GM12873 (cell line): ENCODE results near the gene CENPO.

ENCODE experiments used
- TF ChIP-seq, protein P1 (sequence below): IDR thresholded peaks from 2 replicates; pipeline ENCODE4 v1.5.1; 2012; ENCODE audit warnings: low read depth, mild to moderate bottlenecking, moderate library complexity, low read length, control low read depth; ENCODE audit not compliant: insufficient read depth; ENCODE audit errors: missing control alignments

CENPO gene

GRCh38 chr2:24820175-24820513, 26.9 kb downstream of the CENPO start:
- TF ChIP-seq, protein P1, sequence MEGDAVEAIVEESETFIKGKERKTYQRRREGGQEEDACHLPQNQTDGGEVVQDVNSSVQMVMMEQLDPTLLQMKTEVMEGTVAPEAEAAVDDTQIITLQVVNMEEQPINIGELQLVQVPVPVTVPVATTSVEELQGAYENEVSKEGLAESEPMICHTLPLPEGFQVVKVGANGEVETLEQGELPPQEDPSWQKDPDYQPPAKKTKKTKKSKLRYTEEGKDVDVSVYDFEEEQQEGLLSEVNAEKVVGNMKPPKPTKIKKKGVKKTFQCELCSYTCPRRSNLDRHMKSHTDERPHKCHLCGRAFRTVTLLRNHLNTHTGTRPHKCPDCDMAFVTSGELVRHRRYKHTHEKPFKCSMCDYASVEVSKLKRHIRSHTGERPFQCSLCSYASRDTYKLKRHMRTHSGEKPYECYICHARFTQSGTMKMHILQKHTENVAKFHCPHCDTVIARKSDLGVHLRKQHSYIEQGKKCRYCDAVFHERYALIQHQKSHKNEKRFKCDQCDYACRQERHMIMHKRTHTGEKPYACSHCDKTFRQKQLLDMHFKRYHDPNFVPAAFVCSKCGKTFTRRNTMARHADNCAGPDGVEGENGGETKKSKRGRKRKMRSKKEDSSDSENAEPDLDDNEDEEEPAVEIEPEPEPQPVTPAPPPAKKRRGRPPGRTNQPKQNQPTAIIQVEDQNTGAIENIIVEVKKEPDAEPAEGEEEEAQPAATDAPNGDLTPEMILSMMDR, result no peak

DNA sequence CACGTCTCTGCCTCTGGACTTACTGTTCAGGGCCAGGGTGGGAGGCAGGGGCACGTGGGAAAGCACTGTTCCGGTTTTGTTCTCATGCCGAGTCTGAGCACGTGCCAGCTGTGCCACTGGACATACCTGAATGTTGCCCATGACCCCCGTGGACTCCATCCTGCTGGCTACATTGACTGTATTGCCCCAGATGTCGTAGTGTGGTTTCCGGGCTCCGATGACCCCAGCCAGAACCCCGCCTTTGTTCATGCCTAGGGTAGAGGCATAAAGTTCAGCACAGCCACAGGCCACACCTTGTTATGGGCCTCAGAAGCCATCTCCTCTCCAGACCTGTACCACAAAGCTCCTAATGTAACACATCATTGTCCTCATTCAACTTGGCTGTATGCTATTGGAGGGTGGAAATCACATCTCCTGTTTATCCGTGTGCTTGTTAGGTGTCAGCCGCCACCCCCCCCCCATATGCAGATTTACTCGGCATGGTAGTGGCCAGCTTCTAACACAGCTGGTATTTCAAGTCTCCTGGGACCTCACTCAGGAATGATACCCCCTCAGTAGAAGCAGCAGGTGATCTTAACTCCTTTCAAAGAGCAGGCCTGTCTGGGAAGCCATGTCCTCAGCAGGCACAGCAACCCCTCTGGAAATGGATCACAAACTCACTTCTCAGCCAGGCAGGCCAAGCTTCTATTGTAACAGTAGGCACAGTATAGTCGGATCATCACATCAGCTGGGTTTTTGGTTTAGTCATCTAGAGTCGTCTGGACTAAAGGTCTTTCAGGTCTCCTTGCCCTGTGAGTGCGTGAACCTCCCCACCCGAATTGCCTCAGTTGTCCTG, 27.6 kb downstream of the CENPO start:
- TF ChIP-seq, protein P1, result no peak

DNA sequence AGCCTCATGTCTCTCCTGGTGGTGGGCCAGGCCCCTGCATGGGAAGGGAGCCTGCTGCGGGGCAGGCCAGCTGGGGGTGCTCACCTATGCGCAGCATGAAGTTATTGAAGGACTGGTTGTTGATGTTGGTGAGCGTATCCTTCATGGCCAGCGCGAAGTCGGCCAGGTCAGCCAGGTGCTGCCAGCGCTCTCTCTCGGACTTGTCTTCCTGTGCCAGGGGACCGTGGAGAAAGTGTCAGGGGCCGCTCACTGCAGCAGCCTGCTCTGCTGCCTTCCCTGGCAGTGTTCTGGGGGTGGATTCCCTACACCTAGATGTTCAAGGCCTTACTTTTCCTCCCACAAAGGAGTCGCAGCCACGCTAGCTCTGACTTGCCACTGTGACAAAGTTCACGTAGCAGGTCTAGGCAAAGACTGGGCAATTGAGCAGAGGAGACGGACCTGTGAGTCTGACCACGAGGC, 28.2 kb downstream of the CENPO start:
- TF ChIP-seq, protein P1, result no peak

DNA sequence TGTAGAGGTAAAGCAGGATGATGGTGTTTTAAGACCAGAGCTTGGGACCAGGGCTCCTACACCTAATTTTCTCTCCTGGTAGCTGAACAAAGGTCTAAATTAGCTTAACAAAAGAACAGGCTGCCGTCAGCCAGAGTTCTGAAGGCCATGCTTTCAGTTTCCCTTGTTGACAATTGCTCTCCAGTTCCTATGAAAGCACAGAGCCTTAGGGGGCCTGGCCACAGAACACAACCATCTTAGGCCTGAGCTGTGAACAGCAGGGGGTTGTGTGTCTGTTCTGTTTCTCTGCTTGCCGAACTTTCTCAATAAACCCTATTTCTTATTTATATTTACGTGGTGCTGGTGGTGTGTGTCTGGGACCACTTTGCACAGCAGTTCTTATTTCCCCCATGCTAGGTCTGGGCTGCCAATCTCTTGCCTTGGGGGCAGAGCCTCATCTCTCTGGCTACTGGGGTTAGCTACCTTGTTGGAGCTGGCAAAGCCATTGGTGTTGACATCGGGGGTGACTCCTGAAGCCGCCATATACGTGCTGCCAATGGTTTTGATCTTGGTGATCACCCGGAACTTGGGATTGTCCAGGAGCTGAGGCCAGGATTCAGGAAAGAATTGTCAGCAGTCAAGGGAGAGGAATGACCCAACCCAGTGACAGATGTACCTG, 29.0 kb downstream of the CENPO start:
- TF ChIP-seq, protein P1, result no peak

DNA sequence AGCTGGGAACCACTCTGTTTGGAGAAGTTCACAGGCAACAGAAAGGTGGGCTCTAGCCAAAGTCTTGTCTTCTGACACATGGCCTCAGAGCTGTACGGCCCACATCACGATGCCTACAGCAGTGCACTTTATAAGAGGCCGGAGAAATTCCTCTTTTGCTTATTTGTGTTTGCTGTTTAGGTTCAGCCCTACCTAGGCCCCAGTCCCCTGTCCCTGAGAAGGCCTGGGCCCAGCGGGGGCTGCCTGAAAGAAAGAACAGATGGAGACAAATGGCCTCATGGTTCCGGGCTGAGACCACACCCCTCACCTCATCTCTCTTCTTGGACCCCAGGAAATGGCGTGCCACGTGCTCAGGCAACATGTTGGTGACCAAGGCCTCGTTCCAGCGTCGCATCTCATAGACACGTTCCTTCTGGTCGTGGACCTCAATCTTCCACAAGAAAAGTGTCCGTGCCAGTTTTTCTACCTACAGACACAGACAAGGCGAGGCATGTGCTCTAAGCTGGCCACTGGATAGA, 30.9 kb downstream of the CENPO start:
- TF ChIP-seq, protein P1, result no peak

DNA sequence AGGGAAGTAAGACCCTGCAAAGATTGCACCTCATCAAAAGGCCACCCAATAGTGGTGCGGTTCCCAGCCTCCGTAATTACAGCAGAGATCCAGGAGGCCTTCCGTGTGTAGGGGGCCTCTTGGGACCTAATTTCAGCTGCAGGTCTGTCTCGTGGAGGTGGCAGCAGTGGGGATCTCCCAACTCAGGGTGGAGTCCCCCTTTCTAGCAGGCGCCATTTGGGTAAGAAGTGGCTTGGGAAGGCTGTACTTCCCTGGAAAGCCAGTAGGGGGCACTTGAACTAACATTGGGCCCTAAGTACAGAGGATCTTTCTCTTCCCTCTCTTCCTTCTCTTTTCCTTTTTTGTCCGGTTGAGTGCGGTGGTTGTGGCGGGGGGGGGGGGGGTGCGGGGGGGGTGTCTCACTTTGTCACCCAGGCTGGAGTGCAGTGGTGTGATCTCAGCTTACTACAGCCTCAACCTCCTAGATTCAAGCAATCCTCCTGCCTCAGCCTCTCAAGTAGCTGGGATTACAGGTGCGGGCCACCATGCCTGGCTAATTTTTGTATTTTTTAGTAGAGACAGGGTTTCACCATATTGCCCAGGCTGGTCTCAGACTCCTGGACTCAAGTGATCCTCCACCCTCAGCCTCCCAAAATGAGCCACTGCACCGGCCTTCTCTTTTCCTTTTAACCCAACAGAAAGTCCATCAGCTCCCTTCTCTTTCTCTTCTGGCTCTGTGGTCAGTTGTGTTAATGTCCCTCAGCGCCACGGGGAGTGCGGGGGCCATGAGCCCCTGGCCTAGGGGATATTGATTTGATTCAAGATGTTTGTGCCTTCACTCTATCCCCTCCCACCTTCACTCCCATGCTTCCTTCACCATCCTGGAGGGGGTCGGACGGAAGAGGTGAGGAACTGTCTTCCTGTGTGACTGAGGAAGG, 32.0 kb downstream of the CENPO start:
- TF ChIP-seq, protein P1, result peak; percentile 83
